IPS-20b (cell line): ENCODE measurements around the gene ADAM12.

Source experiments
- H3K27ac ChIP-seq: one replicate; pipeline ENCODE4 v1.5.1; 2013; ENCODE audit warnings: low read length
- H3K27me3 ChIP-seq: 2 replicates; pipeline ENCODE4 v1.6.1; 2013; ENCODE audit warnings: mild to moderate bottlenecking, low read length, inconsistent platforms; ENCODE audit not compliant: insufficient read depth
- H3K36me3 ChIP-seq: 2 replicates; pipeline ENCODE4 v1.6.1; 2013; ENCODE audit warnings: low read depth, mild to moderate bottlenecking, inconsistent platforms, low read length, moderate library complexity; ENCODE audit not compliant: insufficient read depth
- H3K4me1 ChIP-seq: 2 replicates; pipeline ENCODE4 v1.6.1; 2013; ENCODE audit warnings: mild to moderate bottlenecking, control low read depth, inconsistent platforms, low read length, moderate library complexity; ENCODE audit not compliant: insufficient read depth
- H3K4me3 ChIP-seq: 2 replicates; pipeline ENCODE4 v1.5.1; 2013; ENCODE audit warnings: mild to moderate bottlenecking, low read length, inconsistent platforms
- H3K9ac ChIP-seq: 2 replicates; pipeline ENCODE4 v1.6.1; 2013; ENCODE audit warnings: low read depth, mild to moderate bottlenecking, inconsistent platforms, low read length, moderate library complexity
- H3K9me3 ChIP-seq: 2 replicates; pipeline ENCODE4 v1.6.1; 2013; ENCODE audit warnings: mild to moderate bottlenecking, low read depth, low read length, inconsistent platforms; ENCODE audit not compliant: insufficient read depth

ADAM12 gene

GRCh38 chr10:126066456-126066855 lies 321.8 kb downstream of the ADAM12 start:
- Histone ChIP-seq H3K4me3 (no peak overlapping the region), H3K9ac (no peak overlapping the region), H3K36me3 (no peaks in the 10 kb centered on the region), H3K4me1 (no peaks in the 10 kb centered on the region), H3K27ac (no peak overlapping the region), H3K9me3 (no peaks in the 10 kb centered on the region), H3K27me3 (no peaks in the 10 kb centered on the region)

DNA sequence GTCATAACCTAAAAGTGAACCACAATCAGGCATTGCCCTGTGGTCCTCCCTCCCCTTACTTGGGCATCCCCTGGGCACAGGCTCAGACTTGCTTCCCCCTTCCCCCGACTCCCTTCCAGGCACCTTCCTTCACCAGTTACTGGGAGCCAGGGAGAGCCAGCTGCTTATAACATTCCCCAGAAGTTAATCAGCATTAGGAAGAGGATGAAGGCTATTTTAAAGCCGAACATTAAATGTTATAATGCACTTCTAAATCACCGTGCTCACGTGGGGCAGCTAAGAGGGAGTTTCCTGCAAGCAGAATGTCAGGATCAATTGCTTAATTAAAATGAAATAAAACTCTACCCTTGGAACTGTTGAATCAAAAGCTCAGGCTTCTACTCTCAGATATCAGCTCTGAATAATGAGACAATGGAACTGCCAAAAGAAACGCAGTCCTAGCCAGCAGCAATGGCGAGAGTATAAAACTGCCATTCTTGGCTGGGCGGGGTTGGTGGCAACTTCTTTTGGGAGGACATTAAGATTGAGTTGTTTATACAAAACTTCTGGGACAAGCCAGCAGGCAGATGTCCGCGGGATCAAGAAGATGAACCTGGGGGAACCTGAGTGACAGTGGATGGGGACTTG lies 322.4 kb downstream of the ADAM12 start:
- Histone ChIP-seq H3K9me3 (no peaks in the 10 kb centered on the region), H3K27ac (no peak overlapping the region), H3K36me3 (no peaks in the 10 kb centered on the region), H3K27me3 (no peaks in the 10 kb centered on the region), H3K9ac (no peak overlapping the region), H3K4me3 (no peak overlapping the region), H3K4me1 (no peaks in the 10 kb centered on the region)

GRCh38 chr10:126064512-126064911 lies 323.8 kb downstream of the ADAM12 start:
- Histone ChIP-seq H3K9me3 (no peaks in the 10 kb centered on the region), H3K27ac (no peak overlapping the region), H3K27me3 (no peaks in the 10 kb centered on the region), H3K9ac (no peak overlapping the region), H3K4me1 (no peaks in the 10 kb centered on the region), H3K4me3 (no peak overlapping the region), H3K36me3 (no peaks in the 10 kb centered on the region)

DNA sequence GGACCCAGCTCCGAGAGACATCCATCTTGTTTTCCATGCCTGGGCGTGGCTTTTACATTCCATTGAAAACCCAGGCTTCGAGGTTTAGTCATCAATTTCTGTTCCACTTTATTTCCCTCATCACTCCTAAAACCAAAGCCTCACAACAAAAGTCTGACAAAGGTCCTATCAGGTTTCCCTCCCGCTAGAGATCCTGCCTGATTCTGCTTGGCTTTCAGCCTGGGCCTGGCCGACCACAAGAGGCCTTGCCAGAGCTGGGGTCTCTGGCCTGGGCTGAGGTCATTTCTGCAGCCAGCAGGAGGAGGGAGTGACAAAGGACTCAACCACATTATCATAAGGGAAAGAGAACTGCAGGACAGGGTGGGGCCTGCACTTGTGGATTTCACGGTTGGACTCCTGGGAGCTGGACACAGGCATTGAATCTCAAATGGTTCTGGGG lies 324.9 kb downstream of the ADAM12 start:
- Histone ChIP-seq H3K9ac (no peak overlapping the region), H3K9me3 (no peaks in the 10 kb centered on the region), H3K4me1 (no peaks in the 10 kb centered on the region), H3K36me3 (no peaks in the 10 kb centered on the region), H3K27me3 (no peaks in the 10 kb centered on the region), H3K27ac (no peak overlapping the region), H3K4me3 (no peak overlapping the region)

DNA sequence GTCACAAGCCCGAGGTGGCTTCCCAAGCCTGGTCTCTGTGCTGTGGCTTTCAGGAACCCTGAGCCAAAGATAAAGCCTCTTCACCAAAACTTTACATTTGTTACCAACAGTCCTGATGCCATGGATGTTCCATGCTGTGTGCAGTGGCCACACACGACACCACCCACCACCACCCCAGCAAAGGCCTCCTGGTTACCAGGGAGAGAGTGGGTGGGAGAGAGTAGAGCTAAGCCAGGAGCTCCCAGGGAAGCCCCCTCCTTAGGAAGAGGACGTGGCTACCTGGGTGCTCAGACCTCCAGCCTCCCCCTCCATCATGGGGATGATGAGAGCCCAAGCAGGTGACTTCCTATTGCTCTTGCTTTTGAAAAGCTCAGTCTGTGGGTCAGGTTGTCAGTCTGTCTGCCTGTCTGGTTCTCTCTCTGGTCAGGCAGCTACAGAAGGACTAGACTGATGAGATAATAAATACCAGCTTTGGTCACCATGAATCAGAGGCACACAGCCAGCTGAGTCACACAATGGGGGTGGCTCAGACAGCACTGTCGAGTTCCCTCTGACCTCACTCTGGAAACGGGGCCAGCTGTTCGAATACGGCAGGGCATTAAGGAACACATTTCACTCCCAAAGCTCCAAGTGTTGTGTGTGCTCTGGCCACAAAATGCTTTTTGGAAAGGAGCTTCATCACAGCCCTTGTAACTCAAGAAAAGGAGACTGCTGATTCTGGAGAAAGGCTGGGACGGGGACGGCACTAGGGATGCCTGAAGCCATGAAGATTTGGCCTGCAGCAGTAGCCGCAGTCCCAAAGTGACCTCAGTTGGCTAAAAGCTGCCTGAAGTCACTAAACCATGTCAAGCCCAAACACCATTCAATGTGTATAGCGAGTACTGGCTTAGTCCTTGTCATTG lies 325.9 kb downstream of the ADAM12 start:
- Histone ChIP-seq H3K4me1 (no peaks in the 10 kb centered on the region), H3K9me3 (no peaks in the 10 kb centered on the region), H3K27ac (no peak overlapping the region), H3K9ac (no peak overlapping the region), H3K27me3 (no peaks in the 10 kb centered on the region), H3K4me3 (no peak overlapping the region), H3K36me3 (no peaks in the 10 kb centered on the region)

- Histone ChIP-seq H3K27me3 (no peaks in the 10 kb centered on the region), H3K9ac (no peak overlapping the region), H3K36me3 (no peaks in the 10 kb centered on the region), H3K4me3 (no peak overlapping the region), H3K9me3 (no peaks in the 10 kb centered on the region), H3K27ac (no peak overlapping the region), H3K4me1 (no peaks in the 10 kb centered on the region)
Observed at GRCh38 chr10:126061526-126061925, 326.8 kb downstream of the ADAM12 start.

DNA sequence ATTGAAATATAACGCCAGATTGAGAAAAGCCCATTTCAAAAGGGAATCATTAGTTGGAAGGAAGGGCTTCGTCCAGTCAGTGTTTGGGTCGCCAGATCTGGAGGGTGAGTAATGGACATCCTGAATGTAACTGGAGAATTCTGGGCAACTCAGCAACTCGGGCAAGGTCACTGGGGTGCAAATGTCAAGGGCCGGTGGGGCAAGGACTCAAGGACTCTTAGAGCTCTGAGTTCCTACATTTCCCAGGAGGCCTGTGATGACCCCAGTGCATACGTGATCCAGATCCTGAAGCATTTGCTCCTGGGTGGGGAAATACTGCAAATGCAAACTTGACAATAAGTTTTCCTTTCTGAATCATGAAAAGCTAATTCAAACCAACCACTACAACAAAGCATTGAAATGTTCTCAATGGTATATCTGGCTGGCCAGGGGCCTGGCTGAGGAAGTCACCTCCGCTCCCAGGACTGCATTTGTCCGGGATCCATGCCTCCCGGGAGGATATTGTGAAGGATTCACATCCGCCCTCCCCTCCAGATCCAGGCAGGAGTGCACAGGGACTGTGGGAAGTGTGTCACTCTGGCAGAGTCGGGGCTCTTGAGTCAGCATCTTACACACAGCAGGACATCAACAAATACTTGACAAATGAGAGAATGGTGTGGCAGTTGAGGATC lies 327.9 kb downstream of the ADAM12 start:
- Histone ChIP-seq H3K36me3 (no peaks in the 10 kb centered on the region), H3K4me1 (no peaks in the 10 kb centered on the region), H3K9ac (no peak overlapping the region), H3K4me3 (no peak overlapping the region), H3K9me3 (no peaks in the 10 kb centered on the region), H3K27ac (no peak overlapping the region), H3K27me3 (no peaks in the 10 kb centered on the region)

- H3K27me3 ChIP-seq = no peaks in the 10 kb centered on the region
- H3K27ac ChIP-seq = no peak overlapping the region
- no peak overlapping the region for H3K9ac ChIP-seq
- H3K4me3 ChIP-seq = no peak overlapping the region
- no peaks in the 10 kb centered on the region for H3K36me3 ChIP-seq
- no peaks in the 10 kb centered on the region for H3K4me1 ChIP-seq
- H3K9me3 ChIP-seq = no peaks in the 10 kb centered on the region
Observed at GRCh38 chr10:126059076-126059826, 329.0 kb downstream of the ADAM12 start.

- H3K4me3 ChIP-seq = no peak overlapping the region
- H3K36me3 ChIP-seq = no peaks in the 10 kb centered on the region
- H3K27ac ChIP-seq = no peak overlapping the region
- H3K4me1 ChIP-seq = no peaks in the 10 kb centered on the region
- H3K9ac ChIP-seq = no peak overlapping the region
- H3K9me3 ChIP-seq = no peaks in the 10 kb centered on the region
- H3K27me3 ChIP-seq = no peaks in the 10 kb centered on the region
Observed at GRCh38 chr10:126058507-126058906, 329.8 kb downstream of the ADAM12 start.

DNA sequence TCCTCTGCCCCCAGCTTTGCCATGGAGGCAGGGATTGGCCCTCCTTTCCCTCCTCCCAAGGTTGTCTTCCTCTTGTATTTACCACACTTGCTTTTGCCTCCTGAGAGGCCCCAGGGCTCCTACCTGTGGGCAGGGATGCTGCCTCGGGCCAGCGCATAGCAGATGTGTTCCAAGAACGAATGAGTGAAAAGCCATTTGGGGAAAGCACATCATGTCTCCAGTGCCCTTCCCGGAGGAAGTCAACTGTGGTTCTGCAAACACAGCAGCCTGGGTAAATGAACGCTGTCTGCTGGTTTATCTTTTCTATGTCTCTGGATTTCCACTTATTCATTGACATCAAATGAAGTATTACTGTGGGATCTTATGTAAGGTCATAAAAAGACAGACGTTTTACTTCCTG lies 330.2 kb downstream of the ADAM12 start:
- no peaks in the 10 kb centered on the region for H3K36me3 ChIP-seq
- H3K9ac ChIP-seq = no peak overlapping the region
- H3K27me3 ChIP-seq = no peaks in the 10 kb centered on the region
- H3K27ac ChIP-seq = no peak overlapping the region
- H3K4me1 ChIP-seq = no peaks in the 10 kb centered on the region
- no peaks in the 10 kb centered on the region for H3K9me3 ChIP-seq
- no peak overlapping the region for H3K4me3 ChIP-seq

GRCh38 chr10:126057494-126057893 lies 330.8 kb downstream of the ADAM12 start:
- Histone ChIP-seq H3K4me1 (no peaks in the 10 kb centered on the region), H3K27ac (no peak overlapping the region), H3K9ac (no peak overlapping the region), H3K36me3 (no peaks in the 10 kb centered on the region), H3K27me3 (no peaks in the 10 kb centered on the region), H3K4me3 (no peak overlapping the region), H3K9me3 (no peaks in the 10 kb centered on the region)
